ENCODE measurements around the gene ACTL7B. TPM values are rescaled to one million over a fixed set of nuclear protein-coding genes. Genes with fewer than 3 reads are reported as not detected.

ACTL7B gene
- total RNA-seq, 6 experiments from 2014 or later, result not detected

GRCh38 chr9:108884701-108885100, 28.9 kb upstream of the ACTL7B start:
- H3K27ac Mint-ChIP-seq, result no peak overlapping the region
- no peak overlapping the region for H3K4me3 Mint-ChIP-seq
- H3K36me3 Mint-ChIP-seq (ENCODE audit: low read depth), result peaks cover 9% of the 10 kb centered on the region; the same call in 1 of the 2 replicates
- no peak for DNase-seq
- TF ChIP-seq CTCF (IDR thresholded peaks at IDR 0.05), result no peak
- no peaks in the 10 kb centered on the region for H3K27me3 Mint-ChIP-seq (ENCODE audit: insufficient read depth)
- peaks cover 14% of the 10 kb centered on the region for H3K4me1 Mint-ChIP-seq (ENCODE audit: low read depth)
- H3K9me3 Mint-ChIP-seq, result no peaks in the 10 kb centered on the region

- Mint-ChIP-seq H3K27me3 (ENCODE audit: insufficient read depth) (no peaks in the 10 kb centered on the region), H3K9me3 (no peaks in the 10 kb centered on the region), H3K4me1 (ENCODE audit: low read depth) (peaks cover 14% of the 10 kb centered on the region), H3K36me3 (ENCODE audit: low read depth) (peaks cover 9% of the 10 kb centered on the region; the same call in 1 of the 2 replicates), H3K4me3 (no peak overlapping the region), H3K27ac (no peak overlapping the region)
- no peak for TF ChIP-seq CTCF (IDR thresholded peaks at IDR 0.05)
- DNase-seq, result no peak
Measured at GRCh38 chr9:108883085-108883484, 27.3 kb upstream of the ACTL7B start.

- no peak for DNase-seq
- Mint-ChIP-seq H3K4me1 (ENCODE audit: low read depth) (peaks cover 14% of the 10 kb centered on the region), H3K4me3 (no peak overlapping the region), H3K27me3 (ENCODE audit: insufficient read depth) (no peaks in the 10 kb centered on the region), H3K27ac (no peak overlapping the region), H3K36me3 (ENCODE audit: low read depth) (peaks cover 15% of the 10 kb centered on the region), H3K9me3 (no peaks in the 10 kb centered on the region)
- TF ChIP-seq CTCF (IDR thresholded peaks at IDR 0.05), result no peak
Measured at GRCh38 chr9:108882052-108882888, 26.5 kb upstream of the ACTL7B start.

GRCh38 chr9:108880738-108881316, 25.0 kb upstream of the ACTL7B start:
- Mint-ChIP-seq H3K27me3 (ENCODE audit: insufficient read depth) (no peaks in the 10 kb centered on the region), H3K36me3 (ENCODE audit: low read depth) (peaks cover 14% of the 10 kb centered on the region), H3K27ac (no peak overlapping the region), H3K9me3 (no peaks in the 10 kb centered on the region), H3K4me3 (no peak overlapping the region), H3K4me1 (ENCODE audit: low read depth) (peaks cover 6% of the 10 kb centered on the region)
- no peak for TF ChIP-seq CTCF (IDR thresholded peaks at IDR 0.05)
- DNase-seq, result no peak

GRCh38 chr9:108877524-108877923, 21.7 kb upstream of the ACTL7B start:
- DNase-seq, result no peak
- Mint-ChIP-seq H3K36me3 (ENCODE audit: low read depth) (peaks cover 25% of the 10 kb centered on the region), H3K4me1 (ENCODE audit: low read depth) (no peaks in the 10 kb centered on the region), H3K9me3 (no peaks in the 10 kb centered on the region), H3K4me3 (no peak overlapping the region), H3K27ac (no peak overlapping the region), H3K27me3 (ENCODE audit: insufficient read depth) (no peaks in the 10 kb centered on the region)
- TF ChIP-seq CTCF (IDR thresholded peaks at IDR 0.05), result no peak
